GM21360 (cell line): ENCODE measurements around the gene PIGZ.

ENCODE experiments used
- ATAC-seq: cut with Tn5 transposase; IDR thresholded peaks from one replicate; pipeline ENCODE4 v1.9.1; 2021; ENCODE audit warnings: mild to moderate bottlenecking, moderate library complexity; ENCODE audit not compliant: unreplicated experiment

The PIGZ gene

GRCh38 chr3:197001972-197002700, 33.5 kb upstream of the PIGZ start:
- peak; percentile 11 for ATAC-seq

GRCh38 chr3:197001106-197001971, 32.7 kb upstream of the PIGZ start:
- ATAC-seq, result no peak

- ATAC-seq, result no peak
Observed at GRCh38 chr3:197000211-197000610, 31.6 kb upstream of the PIGZ start.

- no peak for ATAC-seq
Observed at GRCh38 chr3:196998966-196999760, 30.5 kb upstream of the PIGZ start.

- ATAC-seq, result no peak
Observed at GRCh38 chr3:196997311-196997710, 28.7 kb upstream of the PIGZ start.

- ATAC-seq, result no peak
Observed at GRCh38 chr3:196996454-196997265, 28.0 kb upstream of the PIGZ start.

- ATAC-seq, result no peak
Observed at GRCh38 chr3:196995646-196996355, 27.2 kb upstream of the PIGZ start.

- ATAC-seq, result no peak
Observed at GRCh38 chr3:196995027-196995426, 26.4 kb upstream of the PIGZ start.

GRCh38 chr3:196994056-196994455, 25.4 kb upstream of the PIGZ start:
- no peak for ATAC-seq

GRCh38 chr3:196992461-196993065, 23.9 kb upstream of the PIGZ start:
- ATAC-seq, result no peak

GRCh38 chr3:196991581-196992460, 23.2 kb upstream of the PIGZ start:
- ATAC-seq, result no peak

- no peak for ATAC-seq
Observed at GRCh38 chr3:196990601-196991007, 22.0 kb upstream of the PIGZ start.

- no peak for ATAC-seq
Observed at GRCh38 chr3:196989721-196990262, 21.2 kb upstream of the PIGZ start.

- no peak for ATAC-seq
Observed at GRCh38 chr3:196988241-196989029, 19.8 kb upstream of the PIGZ start.

GRCh38 chr3:196987022-196987421, 18.4 kb upstream of the PIGZ start:
- ATAC-seq, result no peak

- no peak for ATAC-seq
Observed at GRCh38 chr3:196985954-196986885, 17.6 kb upstream of the PIGZ start.
